Measurements from ENCODE around the gene PDE1A.

DNA sequence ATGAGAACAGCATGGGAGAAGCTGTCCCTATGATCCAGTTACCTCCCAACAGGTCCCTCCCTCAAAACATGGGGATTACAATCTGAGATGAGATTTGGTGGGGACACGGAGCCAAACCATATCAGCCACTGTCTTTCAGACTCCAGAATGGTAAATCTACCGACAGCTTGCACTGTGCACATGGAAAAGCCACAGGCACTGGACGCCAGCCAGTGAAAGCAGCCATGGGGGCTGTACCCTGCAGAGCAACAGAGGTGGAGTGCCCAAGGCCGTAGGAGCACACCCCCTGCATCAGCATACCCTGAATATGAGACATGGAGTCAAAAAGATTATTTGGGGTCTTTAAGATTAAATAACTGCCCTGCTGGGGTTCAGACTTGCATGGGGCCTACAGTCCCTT, 218.4 kb downstream of the PDE1A start:
- TF ChIP-seq ZNF654 (tag by site-specific recombination; IDR thresholded peaks at IDR 0.05; ENCODE audit: low read depth) (no peak), ZNF626 (tag by site-specific recombination; IDR thresholded peaks at IDR 0.05) (no peak), ZBTB21 (tag by site-specific recombination; IDR thresholded peaks at IDR 0.05) (no peak), ZNF138 (tag by site-specific recombination; IDR thresholded peaks at IDR 0.05; ENCODE audit: borderline replicate concordance) (no peak), ZNF175 (tag by site-specific recombination; IDR thresholded peaks at IDR 0.05) (no peak)
- TF ChIP-seq, protein P1, sequence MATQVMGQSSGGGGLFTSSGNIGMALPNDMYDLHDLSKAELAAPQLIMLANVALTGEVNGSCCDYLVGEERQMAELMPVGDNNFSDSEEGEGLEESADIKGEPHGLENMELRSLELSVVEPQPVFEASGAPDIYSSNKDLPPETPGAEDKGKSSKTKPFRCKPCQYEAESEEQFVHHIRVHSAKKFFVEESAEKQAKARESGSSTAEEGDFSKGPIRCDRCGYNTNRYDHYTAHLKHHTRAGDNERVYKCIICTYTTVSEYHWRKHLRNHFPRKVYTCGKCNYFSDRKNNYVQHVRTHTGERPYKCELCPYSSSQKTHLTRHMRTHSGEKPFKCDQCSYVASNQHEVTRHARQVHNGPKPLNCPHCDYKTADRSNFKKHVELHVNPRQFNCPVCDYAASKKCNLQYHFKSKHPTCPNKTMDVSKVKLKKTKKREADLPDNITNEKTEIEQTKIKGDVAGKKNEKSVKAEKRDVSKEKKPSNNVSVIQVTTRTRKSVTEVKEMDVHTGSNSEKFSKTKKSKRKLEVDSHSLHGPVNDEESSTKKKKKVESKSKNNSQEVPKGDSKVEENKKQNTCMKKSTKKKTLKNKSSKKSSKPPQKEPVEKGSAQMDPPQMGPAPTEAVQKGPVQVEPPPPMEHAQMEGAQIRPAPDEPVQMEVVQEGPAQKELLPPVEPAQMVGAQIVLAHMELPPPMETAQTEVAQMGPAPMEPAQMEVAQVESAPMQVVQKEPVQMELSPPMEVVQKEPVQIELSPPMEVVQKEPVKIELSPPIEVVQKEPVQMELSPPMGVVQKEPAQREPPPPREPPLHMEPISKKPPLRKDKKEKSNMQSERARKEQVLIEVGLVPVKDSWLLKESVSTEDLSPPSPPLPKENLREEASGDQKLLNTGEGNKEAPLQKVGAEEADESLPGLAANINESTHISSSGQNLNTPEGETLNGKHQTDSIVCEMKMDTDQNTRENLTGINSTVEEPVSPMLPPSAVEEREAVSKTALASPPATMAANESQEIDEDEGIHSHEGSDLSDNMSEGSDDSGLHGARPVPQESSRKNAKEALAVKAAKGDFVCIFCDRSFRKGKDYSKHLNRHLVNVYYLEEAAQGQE (tag by site-specific recombination; IDR thresholded peaks at IDR 0.05): no peak
- TF ChIP-seq, protein P2, sequence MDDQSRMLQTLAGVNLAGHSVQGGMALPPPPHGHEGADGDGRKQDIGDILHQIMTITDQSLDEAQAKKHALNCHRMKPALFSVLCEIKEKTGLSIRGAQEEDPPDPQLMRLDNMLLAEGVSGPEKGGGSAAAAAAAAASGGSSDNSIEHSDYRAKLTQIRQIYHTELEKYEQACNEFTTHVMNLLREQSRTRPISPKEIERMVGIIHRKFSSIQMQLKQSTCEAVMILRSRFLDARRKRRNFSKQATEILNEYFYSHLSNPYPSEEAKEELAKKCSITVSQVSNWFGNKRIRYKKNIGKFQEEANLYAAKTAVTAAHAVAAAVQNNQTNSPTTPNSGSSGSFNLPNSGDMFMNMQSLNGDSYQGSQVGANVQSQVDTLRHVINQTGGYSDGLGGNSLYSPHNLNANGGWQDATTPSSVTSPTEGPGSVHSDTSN (CRISPR knock-in tag; IDR thresholded peaks at IDR 0.05): no peak
- TF ChIP-seq, protein P3, sequence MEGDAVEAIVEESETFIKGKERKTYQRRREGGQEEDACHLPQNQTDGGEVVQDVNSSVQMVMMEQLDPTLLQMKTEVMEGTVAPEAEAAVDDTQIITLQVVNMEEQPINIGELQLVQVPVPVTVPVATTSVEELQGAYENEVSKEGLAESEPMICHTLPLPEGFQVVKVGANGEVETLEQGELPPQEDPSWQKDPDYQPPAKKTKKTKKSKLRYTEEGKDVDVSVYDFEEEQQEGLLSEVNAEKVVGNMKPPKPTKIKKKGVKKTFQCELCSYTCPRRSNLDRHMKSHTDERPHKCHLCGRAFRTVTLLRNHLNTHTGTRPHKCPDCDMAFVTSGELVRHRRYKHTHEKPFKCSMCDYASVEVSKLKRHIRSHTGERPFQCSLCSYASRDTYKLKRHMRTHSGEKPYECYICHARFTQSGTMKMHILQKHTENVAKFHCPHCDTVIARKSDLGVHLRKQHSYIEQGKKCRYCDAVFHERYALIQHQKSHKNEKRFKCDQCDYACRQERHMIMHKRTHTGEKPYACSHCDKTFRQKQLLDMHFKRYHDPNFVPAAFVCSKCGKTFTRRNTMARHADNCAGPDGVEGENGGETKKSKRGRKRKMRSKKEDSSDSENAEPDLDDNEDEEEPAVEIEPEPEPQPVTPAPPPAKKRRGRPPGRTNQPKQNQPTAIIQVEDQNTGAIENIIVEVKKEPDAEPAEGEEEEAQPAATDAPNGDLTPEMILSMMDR (tag by site-specific recombination; IDR thresholded peaks at IDR 0.05): no peak
- TF ChIP-seq, protein P4, sequence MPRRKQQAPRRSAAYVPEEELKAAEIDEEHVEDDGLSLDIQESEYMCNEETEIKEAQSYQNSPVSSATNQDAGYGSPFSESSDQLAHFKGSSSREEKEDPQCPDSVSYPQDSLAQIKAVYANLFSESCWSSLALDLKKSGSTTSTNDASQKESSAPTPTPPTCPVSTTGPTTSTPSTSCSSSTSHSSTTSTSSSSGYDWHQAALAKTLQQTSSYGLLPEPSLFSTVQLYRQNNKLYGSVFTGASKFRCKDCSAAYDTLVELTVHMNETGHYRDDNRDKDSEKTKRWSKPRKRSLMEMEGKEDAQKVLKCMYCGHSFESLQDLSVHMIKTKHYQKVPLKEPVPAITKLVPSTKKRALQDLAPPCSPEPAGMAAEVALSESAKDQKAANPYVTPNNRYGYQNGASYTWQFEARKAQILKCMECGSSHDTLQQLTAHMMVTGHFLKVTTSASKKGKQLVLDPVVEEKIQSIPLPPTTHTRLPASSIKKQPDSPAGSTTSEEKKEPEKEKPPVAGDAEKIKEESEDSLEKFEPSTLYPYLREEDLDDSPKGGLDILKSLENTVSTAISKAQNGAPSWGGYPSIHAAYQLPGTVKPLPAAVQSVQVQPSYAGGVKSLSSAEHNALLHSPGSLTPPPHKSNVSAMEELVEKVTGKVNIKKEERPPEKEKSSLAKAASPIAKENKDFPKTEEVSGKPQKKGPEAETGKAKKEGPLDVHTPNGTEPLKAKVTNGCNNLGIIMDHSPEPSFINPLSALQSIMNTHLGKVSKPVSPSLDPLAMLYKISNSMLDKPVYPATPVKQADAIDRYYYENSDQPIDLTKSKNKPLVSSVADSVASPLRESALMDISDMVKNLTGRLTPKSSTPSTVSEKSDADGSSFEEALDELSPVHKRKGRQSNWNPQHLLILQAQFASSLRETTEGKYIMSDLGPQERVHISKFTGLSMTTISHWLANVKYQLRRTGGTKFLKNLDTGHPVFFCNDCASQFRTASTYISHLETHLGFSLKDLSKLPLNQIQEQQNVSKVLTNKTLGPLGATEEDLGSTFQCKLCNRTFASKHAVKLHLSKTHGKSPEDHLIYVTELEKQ (tag by site-specific recombination; IDR thresholded peaks at IDR 0.05; ENCODE audit: borderline replicate concordance): no peak
